HG03097 (cell line): Measurements from ENCODE around the gene TMEM37.

Source experiments
- ATAC-seq: cut with Tn5 transposase; IDR thresholded peaks from one replicate; pipeline ENCODE4 v1.9.1; 2021; ENCODE audit not compliant: unreplicated experiment, low FRiP score

Gene TMEM37

GRCh38 chr2:119475857-119476244 lies 44.2 kb downstream of the TMEM37 start:
- no peak for ATAC-seq

GRCh38 chr2:119476301-119477112 lies 44.9 kb downstream of the TMEM37 start:
- ATAC-seq, result peak; percentile 80

- ATAC-seq, result no peak
These were observed 45.5 kb downstream of the TMEM37 start for GRCh38 chr2:119477113-119477505.

- ATAC-seq, result no peak
These were observed 46.7 kb downstream of the TMEM37 start for GRCh38 chr2:119478188-119478977.

- ATAC-seq, result no peak
These were observed 47.3 kb downstream of the TMEM37 start for GRCh38 chr2:119478978-119479295.

GRCh38 chr2:119480184-119480583 lies 48.5 kb downstream of the TMEM37 start:
- no peak for ATAC-seq

- no peak for ATAC-seq
These were observed 49.1 kb downstream of the TMEM37 start for GRCh38 chr2:119480718-119481142.

GRCh38 chr2:119481501-119482455 lies 50.1 kb downstream of the TMEM37 start:
- ATAC-seq, result no peak

GRCh38 chr2:119482481-119483394 lies 51.1 kb downstream of the TMEM37 start:
- ATAC-seq, result no peak

GRCh38 chr2:119483395-119483753 lies 51.7 kb downstream of the TMEM37 start:
- ATAC-seq, result no peak

- ATAC-seq, result no peak
These were observed 52.5 kb downstream of the TMEM37 start for GRCh38 chr2:119483896-119484718.

- no peak for ATAC-seq
These were observed 53.2 kb downstream of the TMEM37 start for GRCh38 chr2:119484834-119485233.

- ATAC-seq, result no peak
These were observed 53.9 kb downstream of the TMEM37 start for GRCh38 chr2:119485336-119486110.

GRCh38 chr2:119486196-119486827 lies 54.7 kb downstream of the TMEM37 start:
- ATAC-seq, result no peak

GRCh38 chr2:119486886-119487285 lies 55.2 kb downstream of the TMEM37 start:
- ATAC-seq, result no peak

GRCh38 chr2:119487434-119488244 lies 56.0 kb downstream of the TMEM37 start:
- peak; percentile 90 for ATAC-seq
